ENCODE data around the gene JAKMIP2. TPM values are rescaled to one million over a fixed set of nuclear protein-coding genes. Genes with fewer than 3 reads are reported as not detected.

Gene JAKMIP2
- total RNA-seq, 1 experiment from 2014 or later = 1.2 TPM

- no TSS peak for BruUV-seq (replicated peaks)
- ChIA-PET POLR2A (no interaction called here), CTCF (no interaction called here)
- no peaks in the 10 kb centered on the region for H3K4me1 ChIP-seq
- H3K27me3 ChIP-seq (replicated peaks; ENCODE audit: control insufficient read depth, insufficient read depth, low read length) = no peaks in the 10 kb centered on the region
- intact Hi-C loops (cut with micrococcal nuclease; ENCODE audit: unreplicated experiment) = no loop called here
- no peaks in the 10 kb centered on the region for H3K27me3 Mint-ChIP-seq (ENCODE audit: insufficient read depth, unreplicated experiment)
- H3K4me3 Mint-ChIP-seq (ENCODE audit: unreplicated experiment) = no peak overlapping the region
- no peaks in the 10 kb centered on the region for H3K4me1 Mint-ChIP-seq (ENCODE audit: low read depth, unreplicated experiment)
- H3K4me3 ChIP-seq (ENCODE audit: low read depth, low read length) = no peak overlapping the region
- DNase-seq = no peak
- H3K36me3 ChIP-seq (ENCODE audit: control insufficient read depth, insufficient read depth, low read length) = no peaks in the 10 kb centered on the region
- no peaks in the 10 kb centered on the region for H3K9me3 Mint-ChIP-seq (ENCODE audit: unreplicated experiment)
- H3K9me3 ChIP-seq = no peaks in the 10 kb centered on the region
- no peak for TF ChIP-seq CTCF (IDR thresholded peaks at IDR 0.05; ENCODE audit: insufficient read depth in 1 of 2, low read depth in 1 of 2, low read length in 1 of 2, severe bottlenecking in 1 of 2, unreplicated experiment in 1 of 2)
- no peaks in the 10 kb centered on the region for H3K36me3 Mint-ChIP-seq (ENCODE audit: insufficient read depth, unreplicated experiment)
- H3K27ac Mint-ChIP-seq (ENCODE audit: unreplicated experiment) = no peak overlapping the region
Observed at GRCh38 chr5:147767048-147767447, 15.5 kb downstream of the JAKMIP2 start.

- Mint-ChIP-seq H3K36me3 (ENCODE audit: insufficient read depth, unreplicated experiment) (no peaks in the 10 kb centered on the region), H3K9me3 (ENCODE audit: unreplicated experiment) (no peaks in the 10 kb centered on the region), H3K4me3 (ENCODE audit: unreplicated experiment) (no peak overlapping the region), H3K27me3 (ENCODE audit: insufficient read depth, unreplicated experiment) (peaks cover under 1% of the 10 kb centered on the region), H3K27ac (ENCODE audit: unreplicated experiment) (no peak overlapping the region), H3K4me1 (ENCODE audit: low read depth, unreplicated experiment) (no peaks in the 10 kb centered on the region)
- no peaks in the 10 kb centered on the region for H3K27me3 ChIP-seq (replicated peaks; ENCODE audit: control insufficient read depth, insufficient read depth, low read length)
- POLR2A ChIA-PET = no interaction called here
- H3K36me3 ChIP-seq (ENCODE audit: control insufficient read depth, insufficient read depth, low read length) = no peaks in the 10 kb centered on the region
- no TSS peak for BruUV-seq (replicated peaks)
- no peak overlapping the region for H3K4me3 ChIP-seq (ENCODE audit: low read depth, low read length)
- no peaks in the 10 kb centered on the region for H3K4me1 ChIP-seq
- intact Hi-C loops (cut with micrococcal nuclease; ENCODE audit: unreplicated experiment) = no loop called here
- CTCF ChIA-PET = no interaction called here
- no peak for TF ChIP-seq CTCF (IDR thresholded peaks at IDR 0.05; ENCODE audit: insufficient read depth in 1 of 2, low read depth in 1 of 2, low read length in 1 of 2, severe bottlenecking in 1 of 2, unreplicated experiment in 1 of 2)
- no peak for DNase-seq
- no peaks in the 10 kb centered on the region for H3K9me3 ChIP-seq
Observed at GRCh38 chr5:147763791-147764525, 18.6 kb downstream of the JAKMIP2 start.

- Mint-ChIP-seq H3K27me3 (ENCODE audit: insufficient read depth, unreplicated experiment) (peaks cover 2% of the 10 kb centered on the region), H3K27ac (ENCODE audit: unreplicated experiment) (no peak overlapping the region), H3K4me1 (ENCODE audit: low read depth, unreplicated experiment) (no peaks in the 10 kb centered on the region), H3K4me3 (ENCODE audit: unreplicated experiment) (no peak overlapping the region), H3K36me3 (ENCODE audit: insufficient read depth, unreplicated experiment) (no peaks in the 10 kb centered on the region), H3K9me3 (ENCODE audit: unreplicated experiment) (no peaks in the 10 kb centered on the region)
- no peak for DNase-seq
- TF ChIP-seq CTCF (IDR thresholded peaks at IDR 0.05; ENCODE audit: insufficient read depth in 1 of 2, low read depth in 1 of 2, low read length in 1 of 2, severe bottlenecking in 1 of 2, unreplicated experiment in 1 of 2) = no peak
- H3K4me3 ChIP-seq (ENCODE audit: low read depth, low read length) = no peak overlapping the region
- CTCF ChIA-PET = interaction anchor here (0.6 kb wide), 1 partner anchor 973 kb away, joined by 6 read pairs; no protein-coding TSS in a partner anchor
- no peaks in the 10 kb centered on the region for H3K36me3 ChIP-seq (ENCODE audit: control insufficient read depth, insufficient read depth, low read length)
- H3K4me1 ChIP-seq = no peaks in the 10 kb centered on the region
- H3K9me3 ChIP-seq = no peaks in the 10 kb centered on the region
- BruUV-seq (replicated peaks) = no TSS peak
- H3K27me3 ChIP-seq (replicated peaks; ENCODE audit: control insufficient read depth, insufficient read depth, low read length) = no peaks in the 10 kb centered on the region
- POLR2A ChIA-PET = no interaction called here
- intact Hi-C loops (cut with micrococcal nuclease; ENCODE audit: unreplicated experiment) = no loop called here
Observed at GRCh38 chr5:147760086-147760875, 22.2 kb downstream of the JAKMIP2 start.
